ENCODE data around the gene SNX25. TPM values are rescaled to one million over a fixed set of nuclear protein-coding genes. Genes with fewer than 3 reads are reported as not detected.

SNX25 gene
- polyA plus RNA-seq, 1 donor from 2014 or later, result 6.4 TPM

- Histone ChIP-seq H3K27me3 (ENCODE audit: insufficient read depth, low read depth, low read length) (no peaks in the 10 kb centered on the region), H2AFZ (ENCODE audit: low read depth, low read length) (no peak overlapping the region), H3K9me2 (ENCODE audit: insufficient read depth, low read length) (no peaks in the 10 kb centered on the region), H4K20me1 (ENCODE audit: insufficient read depth) (no peaks in the 10 kb centered on the region), H3K9ac (ENCODE audit: low read length) (no peak overlapping the region), H3K9me3 (ENCODE audit: low read length) (no peaks in the 10 kb centered on the region), H3K4me3 (ENCODE audit: low read length) (no peak overlapping the region), H3K79me2 (replicated peaks; ENCODE audit: insufficient read depth, low read length) (no peaks in the 10 kb centered on the region), H3F3A (ENCODE audit: insufficient read depth, low read length, poor library complexity, severe bottlenecking) (no peaks in the 10 kb centered on the region), H3K36me3 (ENCODE audit: insufficient read depth, low read length) (no peaks in the 10 kb centered on the region), H3K27ac (ENCODE audit: low read length) (no peak overlapping the region), H3K4me2 (ENCODE audit: low read length) (no peak overlapping the region)
- no peak for TF ChIP-seq SMC3 (conservative IDR thresholded peaks at IDR 0.05; ENCODE audit: poor library complexity)
- TF ChIP-seq RAD21 (conservative IDR thresholded peaks at IDR 0.05), result no peak
- no peak for TF ChIP-seq CTCF (IDR thresholded peaks at IDR 0.05; ENCODE audit: poor library complexity, severe bottlenecking)
- TF ChIP-seq, protein P1, sequence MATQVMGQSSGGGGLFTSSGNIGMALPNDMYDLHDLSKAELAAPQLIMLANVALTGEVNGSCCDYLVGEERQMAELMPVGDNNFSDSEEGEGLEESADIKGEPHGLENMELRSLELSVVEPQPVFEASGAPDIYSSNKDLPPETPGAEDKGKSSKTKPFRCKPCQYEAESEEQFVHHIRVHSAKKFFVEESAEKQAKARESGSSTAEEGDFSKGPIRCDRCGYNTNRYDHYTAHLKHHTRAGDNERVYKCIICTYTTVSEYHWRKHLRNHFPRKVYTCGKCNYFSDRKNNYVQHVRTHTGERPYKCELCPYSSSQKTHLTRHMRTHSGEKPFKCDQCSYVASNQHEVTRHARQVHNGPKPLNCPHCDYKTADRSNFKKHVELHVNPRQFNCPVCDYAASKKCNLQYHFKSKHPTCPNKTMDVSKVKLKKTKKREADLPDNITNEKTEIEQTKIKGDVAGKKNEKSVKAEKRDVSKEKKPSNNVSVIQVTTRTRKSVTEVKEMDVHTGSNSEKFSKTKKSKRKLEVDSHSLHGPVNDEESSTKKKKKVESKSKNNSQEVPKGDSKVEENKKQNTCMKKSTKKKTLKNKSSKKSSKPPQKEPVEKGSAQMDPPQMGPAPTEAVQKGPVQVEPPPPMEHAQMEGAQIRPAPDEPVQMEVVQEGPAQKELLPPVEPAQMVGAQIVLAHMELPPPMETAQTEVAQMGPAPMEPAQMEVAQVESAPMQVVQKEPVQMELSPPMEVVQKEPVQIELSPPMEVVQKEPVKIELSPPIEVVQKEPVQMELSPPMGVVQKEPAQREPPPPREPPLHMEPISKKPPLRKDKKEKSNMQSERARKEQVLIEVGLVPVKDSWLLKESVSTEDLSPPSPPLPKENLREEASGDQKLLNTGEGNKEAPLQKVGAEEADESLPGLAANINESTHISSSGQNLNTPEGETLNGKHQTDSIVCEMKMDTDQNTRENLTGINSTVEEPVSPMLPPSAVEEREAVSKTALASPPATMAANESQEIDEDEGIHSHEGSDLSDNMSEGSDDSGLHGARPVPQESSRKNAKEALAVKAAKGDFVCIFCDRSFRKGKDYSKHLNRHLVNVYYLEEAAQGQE (IDR thresholded peaks at IDR 0.05; ENCODE audit: borderline replicate concordance), result no peak
- no peak for TF ChIP-seq TAF1 (IDR thresholded peaks at IDR 0.05; ENCODE audit: low read depth)
- no peak for TF ChIP-seq EZH2 (IDR thresholded peaks at IDR 0.05; ENCODE audit: borderline replicate concordance, insufficient read depth, low read length, poor library complexity, severe bottlenecking)
- no peak for TF ChIP-seq MXI1 (conservative IDR thresholded peaks at IDR 0.05; ENCODE audit: poor library complexity, severe bottlenecking)
- no peak for TF ChIP-seq EP300 (conservative IDR thresholded peaks at IDR 0.05; ENCODE audit: poor library complexity, severe bottlenecking)
- TF ChIP-seq POLR2AphosphoS5 (IDR thresholded peaks at IDR 0.05), result no peak
Measured at GRCh38 chr4:185232370-185232769, 23.0 kb downstream of the SNX25 start.

GRCh38 chr4:185235119-185235842, 25.9 kb downstream of the SNX25 start:
- H3K4me3 ChIP-seq (ENCODE audit: low read length), result no peak overlapping the region
- H2AFZ ChIP-seq (ENCODE audit: low read depth, low read length), result no peak overlapping the region
- H3K27ac ChIP-seq (ENCODE audit: low read length), result no peak overlapping the region
- no peaks in the 10 kb centered on the region for H4K20me1 ChIP-seq (ENCODE audit: insufficient read depth)
- H3K9ac ChIP-seq (ENCODE audit: low read length), result no peak overlapping the region
- no peak overlapping the region for H3K4me2 ChIP-seq (ENCODE audit: low read length)
- H3K36me3 ChIP-seq (ENCODE audit: insufficient read depth, low read length), result no peaks in the 10 kb centered on the region
- TF ChIP-seq CTCF (IDR thresholded peaks at IDR 0.05; ENCODE audit: poor library complexity, severe bottlenecking), result no peak
- no peak for TF ChIP-seq TAF1 (IDR thresholded peaks at IDR 0.05; ENCODE audit: low read depth)
- TF ChIP-seq, protein P1 (IDR thresholded peaks at IDR 0.05; ENCODE audit: borderline replicate concordance), result no peak
- TF ChIP-seq EP300 (conservative IDR thresholded peaks at IDR 0.05; ENCODE audit: poor library complexity, severe bottlenecking), result no peak
- no peak for TF ChIP-seq SMC3 (conservative IDR thresholded peaks at IDR 0.05; ENCODE audit: poor library complexity)
- no peak for TF ChIP-seq EZH2 (IDR thresholded peaks at IDR 0.05; ENCODE audit: borderline replicate concordance, insufficient read depth, low read length, poor library complexity, severe bottlenecking)
- no peak for TF ChIP-seq POLR2AphosphoS5 (IDR thresholded peaks at IDR 0.05)
- TF ChIP-seq MXI1 (conservative IDR thresholded peaks at IDR 0.05; ENCODE audit: poor library complexity, severe bottlenecking), result no peak
- no peak for TF ChIP-seq RAD21 (conservative IDR thresholded peaks at IDR 0.05)
- no peaks in the 10 kb centered on the region for H3K27me3 ChIP-seq (ENCODE audit: insufficient read depth, low read depth, low read length)
- H3K79me2 ChIP-seq (replicated peaks; ENCODE audit: insufficient read depth, low read length), result no peaks in the 10 kb centered on the region
- no peaks in the 10 kb centered on the region for H3K9me2 ChIP-seq (ENCODE audit: insufficient read depth, low read length)
- H3K9me3 ChIP-seq (ENCODE audit: low read length), result no peaks in the 10 kb centered on the region
- no peaks in the 10 kb centered on the region for H3F3A ChIP-seq (ENCODE audit: insufficient read depth, low read length, poor library complexity, severe bottlenecking)

All from neural cell (in vitro differentiated cells).